Right hindlimb (tissue), 1 donor: ENCODE results near the gene NUP214.

Source experiments
- DNase-seq: peaks from one replicate; pipeline ENCODE4 v3.0.0-alpha.2; 2018

Gene NUP214

DNA sequence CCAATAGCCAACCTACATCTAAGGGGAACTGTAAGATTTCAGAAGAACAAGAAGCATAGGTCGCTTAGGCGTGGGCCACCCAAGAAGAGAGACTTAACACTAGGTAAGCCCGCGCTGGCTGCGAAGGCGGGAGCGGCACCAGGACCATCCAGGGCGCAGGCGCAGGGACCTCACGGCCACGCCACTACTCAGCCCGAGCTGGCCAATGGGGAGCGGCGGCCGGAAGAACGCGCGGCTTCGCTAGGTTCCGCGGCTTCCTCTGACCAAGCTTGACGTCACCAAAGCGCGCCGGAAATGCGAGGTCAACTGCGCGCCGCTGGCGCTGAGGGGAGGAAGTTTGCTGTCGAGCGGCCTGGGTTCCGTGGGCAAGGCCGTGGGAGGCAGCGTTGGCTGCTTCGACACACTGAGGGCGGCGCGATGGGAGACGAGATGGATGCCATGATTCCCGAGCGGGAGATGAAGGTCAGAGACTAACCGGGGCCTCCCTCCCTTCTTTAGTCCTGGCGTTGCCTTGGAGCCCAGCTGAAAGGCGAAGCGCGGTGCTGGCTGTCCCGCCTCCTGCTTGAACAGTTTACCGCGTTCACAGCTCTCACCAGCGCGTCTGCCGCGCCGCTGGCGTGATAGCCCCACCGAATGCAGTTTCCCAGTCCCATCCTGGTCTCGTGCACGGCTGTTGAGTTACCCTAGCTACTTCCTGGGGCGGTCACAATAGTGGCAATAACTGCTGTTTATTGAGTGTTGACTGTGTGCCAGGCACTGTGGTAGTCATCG, at the start of gene NUP214:
TSS of gene NUP214 (plus strand) at position 299 of the 771 bp plus-strand sequence. CDS start at position 418, 119 bp downstream.
- DNase-seq, result peak; percentile 99

DNA sequence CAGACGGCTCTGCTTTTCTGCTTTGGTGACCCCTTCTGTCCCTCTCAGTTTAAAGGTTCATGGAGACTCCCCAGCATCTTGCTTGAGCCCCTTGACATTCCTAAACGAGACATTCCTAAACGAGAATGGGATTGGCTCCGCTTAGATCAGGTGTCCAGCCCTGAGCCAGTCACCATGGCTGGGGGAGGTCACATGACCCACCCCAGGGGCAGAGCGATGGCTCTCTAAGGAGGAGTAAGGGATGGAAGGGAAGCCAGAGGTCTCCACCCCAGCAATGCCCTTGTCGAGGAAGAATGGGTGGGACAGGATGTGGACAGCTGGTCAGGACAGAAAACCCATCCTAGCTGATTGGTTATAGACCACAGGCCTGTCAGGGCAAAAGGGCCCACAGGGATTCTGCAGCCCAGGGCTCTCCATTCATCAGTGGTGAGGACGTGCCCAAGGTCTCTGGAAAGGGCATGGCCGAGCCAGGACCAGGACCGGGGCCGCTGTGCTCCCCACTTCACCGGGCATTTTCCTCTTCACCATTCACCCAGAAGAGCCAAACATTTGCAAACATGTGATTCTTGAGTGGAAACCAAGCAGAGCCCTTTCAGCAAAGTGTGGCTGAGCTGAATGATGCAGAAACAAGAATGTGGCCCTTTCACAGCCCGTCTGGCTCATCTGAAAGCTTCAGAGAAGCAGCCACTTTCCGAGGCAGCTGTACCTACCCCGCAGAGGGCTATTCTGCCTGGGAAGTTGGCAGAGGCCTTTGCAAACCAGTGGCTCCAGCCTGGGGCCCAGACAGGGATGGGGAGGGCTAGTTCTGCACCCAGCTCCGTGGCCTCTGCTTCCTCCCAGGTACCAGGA, 48.8 kb upstream of the NUP214 start:
- no peak for DNase-seq

DNA sequence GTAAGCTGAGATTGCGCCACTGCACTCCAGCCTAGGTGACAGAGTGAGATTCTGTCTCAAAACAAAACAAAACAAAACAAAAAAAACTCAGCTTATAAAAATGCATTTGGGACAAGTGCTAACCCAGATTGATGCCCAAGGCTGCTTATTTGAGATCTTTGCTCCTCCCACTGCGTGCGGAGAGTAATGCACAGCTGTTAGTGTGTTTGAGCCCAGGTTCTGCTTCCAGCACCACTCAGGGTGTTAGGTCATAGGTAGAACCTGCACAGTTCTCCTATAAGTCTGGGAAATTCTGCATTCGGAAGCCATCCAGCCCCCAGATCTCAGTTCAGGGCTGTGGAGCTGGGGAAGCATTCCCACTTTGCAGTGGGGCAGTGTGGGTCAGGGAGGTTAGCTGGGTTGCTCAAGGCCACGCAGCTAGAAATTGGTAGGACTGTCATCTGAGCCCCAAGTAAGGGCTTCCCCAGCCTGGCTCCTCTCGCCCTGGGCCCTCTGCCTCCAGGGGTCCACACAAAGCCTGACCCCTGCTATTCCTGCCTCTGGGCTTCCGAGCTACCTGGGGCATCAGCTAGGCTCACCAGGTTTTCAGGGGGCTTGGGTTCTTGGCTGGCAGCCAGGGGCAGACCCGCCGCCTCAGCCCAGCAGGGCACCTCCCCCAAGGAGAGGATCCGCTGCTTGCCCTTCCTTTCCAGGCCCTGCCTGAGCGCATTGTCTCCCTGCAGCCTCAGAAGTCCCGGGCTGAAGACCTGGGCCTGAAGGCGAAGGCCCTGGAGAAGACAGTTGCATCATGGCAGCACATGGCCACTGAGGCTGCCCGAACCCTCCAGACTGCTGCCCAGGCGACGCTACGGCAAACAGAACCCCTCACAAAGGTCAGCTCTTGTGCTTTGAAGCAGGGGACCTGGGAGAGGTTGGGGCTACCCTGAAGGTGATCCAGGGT, 46.7 kb upstream of the NUP214 start:
- DNase-seq, result no peak

DNA sequence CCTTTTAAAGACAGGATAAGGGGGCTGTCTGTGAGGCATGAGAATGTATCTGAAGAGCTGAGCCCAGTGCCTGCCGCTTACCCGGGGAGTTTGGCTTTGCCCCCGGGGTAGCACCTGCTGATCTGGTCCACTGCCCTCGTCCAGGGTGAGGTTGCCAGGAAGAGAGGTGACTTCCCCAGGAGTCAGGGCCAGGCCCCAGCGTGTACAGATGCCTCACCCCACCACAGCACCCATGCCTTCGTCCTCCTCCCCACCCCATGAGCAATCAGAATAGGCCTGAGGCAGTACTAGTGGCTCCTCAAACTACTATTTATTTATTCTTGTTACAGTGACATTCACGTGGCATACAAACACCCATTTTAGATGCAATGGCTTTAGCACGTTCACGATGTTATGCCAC, 44.8 kb upstream of the NUP214 start:
- no peak for DNase-seq

DNA sequence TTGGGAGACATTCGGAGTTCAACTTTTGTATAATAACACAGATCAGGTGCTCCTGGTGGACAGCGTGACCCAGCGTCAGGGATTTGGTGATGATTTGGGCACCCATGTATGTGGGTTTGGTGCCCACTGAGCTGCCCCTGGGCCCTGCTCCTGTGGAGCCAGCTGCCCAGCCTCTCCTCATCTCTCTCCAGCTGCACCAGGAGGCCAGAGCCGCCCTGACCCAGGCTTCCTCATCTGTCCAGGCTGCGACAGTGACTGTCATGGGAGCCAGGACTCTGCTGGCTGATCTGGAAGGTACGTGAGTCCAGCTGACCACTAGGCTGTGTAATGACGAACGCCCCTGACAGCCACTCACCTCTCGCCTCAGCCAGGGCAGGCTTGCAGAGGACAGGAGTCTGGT, 43.5 kb upstream of the NUP214 start:
- no peak for DNase-seq

DNA sequence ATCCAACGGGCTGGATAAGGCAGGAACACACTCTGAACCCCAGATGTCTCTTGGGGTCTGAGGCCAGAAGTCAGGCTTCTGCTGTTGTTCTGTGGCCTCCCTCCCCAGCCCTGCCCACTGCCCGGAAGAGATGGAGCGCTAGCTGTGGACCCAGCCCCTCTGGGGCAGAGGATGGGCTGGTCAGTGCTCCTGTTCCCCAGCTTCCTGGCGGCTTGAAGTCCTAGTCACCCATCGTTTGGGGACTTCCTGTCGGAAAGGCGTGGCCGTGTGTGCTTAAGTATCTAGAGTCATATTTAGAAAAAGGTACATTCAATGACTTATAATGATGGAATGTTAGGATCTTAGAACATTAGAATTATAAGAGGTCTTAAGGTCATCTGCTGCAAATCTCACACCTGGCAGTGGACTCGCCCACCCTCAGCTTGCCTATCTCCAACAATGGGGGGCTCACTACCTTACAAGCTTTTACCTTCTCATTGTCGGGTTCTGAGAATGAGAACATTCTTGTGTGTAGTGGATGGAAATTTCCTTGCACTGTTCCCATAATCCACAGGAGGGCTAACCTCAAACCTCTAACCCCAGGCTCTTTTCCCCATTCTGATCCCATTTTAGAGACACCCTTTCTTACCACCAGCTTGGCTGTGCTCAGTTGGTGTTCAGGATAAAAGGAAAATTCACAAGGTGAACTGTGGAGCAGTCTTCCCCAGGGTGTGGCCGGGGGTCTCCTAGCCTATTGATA, 42.4 kb upstream of the NUP214 start:
- DNase-seq, result no peak

DNA sequence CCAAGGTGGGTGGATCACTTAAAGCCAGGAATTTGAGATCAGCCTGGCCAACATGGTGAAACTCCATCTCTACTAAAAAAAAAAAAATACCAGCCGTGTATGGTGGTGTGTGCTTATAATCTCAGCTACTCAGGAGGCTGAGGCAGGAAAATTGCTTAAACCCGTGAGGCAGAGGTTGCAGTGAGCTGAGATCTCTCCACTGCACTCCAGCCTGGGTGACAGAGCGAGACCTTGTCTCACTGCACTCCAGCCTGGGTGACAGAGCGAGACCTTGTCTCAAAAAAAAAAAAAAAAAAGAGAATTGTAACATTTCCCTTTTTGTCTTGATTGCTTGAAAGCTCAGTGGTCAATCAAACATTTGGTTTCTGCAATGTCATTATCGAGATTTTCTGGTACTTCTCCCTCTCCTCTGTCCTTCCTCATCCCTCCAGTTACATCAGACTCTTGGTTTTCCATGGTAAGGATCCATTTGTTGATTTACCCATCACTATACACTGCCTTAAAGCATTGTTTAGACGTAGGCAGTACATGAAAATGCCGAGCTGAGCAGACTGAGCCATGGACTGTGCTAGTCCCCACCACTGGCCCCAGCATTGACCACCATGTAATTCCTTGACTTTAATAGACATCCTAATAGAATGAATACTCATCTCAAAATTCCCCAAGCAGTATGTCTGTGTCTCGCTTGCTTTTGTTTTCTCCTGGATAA, 40.6 kb upstream of the NUP214 start:
- DNase-seq, result no peak

DNA sequence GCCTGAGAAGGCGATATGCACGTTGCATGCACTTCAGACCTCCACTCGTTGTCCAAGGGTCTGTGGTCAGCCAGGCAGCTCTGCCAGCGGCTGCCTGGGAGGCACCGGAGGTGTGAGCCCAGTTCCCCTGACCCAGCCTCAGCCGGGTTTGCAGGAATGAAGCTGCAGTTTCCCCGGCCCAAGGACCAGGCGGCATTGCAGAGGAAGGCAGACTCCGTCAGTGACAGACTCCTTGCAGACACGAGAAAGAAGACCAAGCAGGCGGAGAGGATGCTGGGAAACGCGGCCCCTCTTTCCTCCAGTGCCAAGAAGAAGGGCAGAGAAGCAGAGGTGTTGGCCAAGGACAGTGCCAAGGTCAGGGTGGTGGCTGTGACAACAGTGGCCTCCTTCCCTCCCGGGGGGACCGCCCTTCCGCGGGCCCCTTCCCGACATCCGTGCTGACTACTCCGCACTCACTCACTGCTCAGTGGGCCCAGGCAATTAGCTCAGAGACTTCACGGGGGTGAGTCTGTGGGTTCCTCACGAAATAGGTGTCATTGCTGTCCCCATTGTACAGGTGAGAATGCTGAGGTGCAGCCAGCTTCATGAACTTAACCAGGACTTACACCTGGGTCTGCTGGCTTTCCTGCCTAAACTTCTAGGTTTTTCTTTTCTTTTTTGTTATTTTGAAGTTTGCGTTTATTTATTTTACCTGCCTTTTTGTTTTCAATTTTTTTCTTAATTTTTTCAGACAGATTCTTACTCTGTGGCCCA, 39.8 kb upstream of the NUP214 start:
- DNase-seq, result no peak

DNA sequence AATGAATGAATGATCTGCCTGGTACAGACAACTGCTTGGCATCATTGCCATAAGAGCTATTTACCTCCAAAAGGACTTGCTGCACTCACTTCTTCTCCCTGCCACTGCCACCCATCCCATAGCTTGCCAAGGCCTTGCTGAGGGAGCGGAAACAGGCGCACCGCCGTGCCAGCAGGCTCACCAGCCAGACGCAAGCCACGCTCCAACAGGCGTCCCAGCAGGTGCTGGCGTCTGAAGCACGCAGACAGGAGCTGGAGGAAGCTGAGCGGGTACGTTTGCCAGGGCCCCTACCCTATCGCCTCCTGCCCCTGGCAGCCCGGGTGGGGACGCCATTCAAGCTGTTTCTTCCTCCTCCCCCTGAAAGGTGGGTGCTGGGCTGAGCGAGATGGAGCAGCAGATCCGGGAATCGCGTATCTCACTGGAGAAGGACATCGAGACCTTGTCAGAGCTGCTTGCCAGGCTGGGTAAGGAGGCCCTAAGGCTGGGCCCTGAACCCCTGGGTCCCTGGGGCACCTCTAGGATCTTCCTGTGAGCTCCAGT, 38.0 kb upstream of the NUP214 start:
- DNase-seq, result no peak

DNA sequence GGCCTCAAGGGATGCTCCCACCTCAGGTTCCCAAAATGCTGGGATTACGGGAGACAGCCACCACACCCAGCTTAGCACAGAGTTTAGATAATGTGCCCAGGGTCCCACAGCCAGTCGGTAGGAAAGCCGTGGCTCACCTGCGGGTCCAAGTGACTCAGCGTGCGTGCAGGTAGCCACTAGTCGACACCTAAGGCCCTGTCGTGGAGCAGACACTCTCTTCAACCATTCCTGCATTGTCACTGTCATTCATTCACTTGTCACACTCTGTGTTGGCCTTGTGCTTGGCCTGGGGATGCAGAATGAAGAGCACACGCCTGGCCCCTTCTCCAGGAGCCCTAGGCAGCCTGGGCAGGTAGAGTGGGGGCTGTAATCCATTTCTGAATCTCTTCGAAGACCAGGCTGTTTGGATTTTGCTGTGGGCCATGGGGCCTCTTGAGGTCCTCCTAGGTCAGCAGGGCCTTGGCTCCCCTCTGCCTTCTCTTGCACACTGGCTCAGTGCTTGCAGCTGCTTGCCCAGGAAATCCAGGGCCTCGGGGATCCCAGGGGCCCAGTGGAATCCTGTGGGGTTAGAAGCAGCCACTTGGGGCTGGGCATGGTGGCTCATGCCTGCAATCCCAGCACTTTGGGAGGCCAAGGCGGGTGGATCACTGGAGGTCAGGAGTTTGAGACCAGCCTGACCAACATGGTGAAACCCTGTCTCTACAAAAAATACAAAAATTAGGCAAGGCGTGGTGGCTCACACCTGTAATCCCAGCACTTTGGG, 35.2 kb upstream of the NUP214 start:
- no peak for DNase-seq

DNA sequence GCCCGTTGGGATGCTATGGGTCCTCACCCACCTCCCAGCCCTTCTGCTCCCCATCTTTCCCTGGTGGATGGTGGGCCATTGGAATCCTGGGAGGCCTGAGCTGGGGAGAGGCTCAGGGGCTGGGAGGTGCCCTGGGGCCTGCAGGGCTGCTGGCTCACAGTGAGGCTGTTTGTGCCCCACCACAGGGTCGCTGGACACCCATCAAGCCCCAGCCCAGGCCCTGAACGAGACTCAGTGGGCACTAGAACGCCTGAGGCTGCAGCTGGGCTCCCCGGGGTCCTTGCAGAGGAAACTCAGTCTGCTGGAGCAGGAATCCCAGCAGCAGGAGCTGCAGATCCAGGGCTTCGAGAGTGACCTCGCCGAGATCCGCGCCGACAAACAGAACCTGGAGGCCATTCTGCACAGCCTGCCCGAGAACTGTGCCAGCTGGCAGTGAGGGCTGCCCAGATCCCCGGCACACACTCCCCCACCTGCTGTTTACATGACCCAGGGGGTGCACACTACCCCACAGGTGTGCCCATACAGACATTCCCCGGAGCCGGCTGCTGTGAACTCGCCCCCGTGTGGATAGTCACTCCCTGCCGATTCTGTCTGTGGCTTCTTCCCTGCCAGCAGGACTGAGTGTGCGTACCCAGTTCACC, 33.9 kb upstream of the NUP214 start:
- DNase-seq, result peak; percentile 35

DNA sequence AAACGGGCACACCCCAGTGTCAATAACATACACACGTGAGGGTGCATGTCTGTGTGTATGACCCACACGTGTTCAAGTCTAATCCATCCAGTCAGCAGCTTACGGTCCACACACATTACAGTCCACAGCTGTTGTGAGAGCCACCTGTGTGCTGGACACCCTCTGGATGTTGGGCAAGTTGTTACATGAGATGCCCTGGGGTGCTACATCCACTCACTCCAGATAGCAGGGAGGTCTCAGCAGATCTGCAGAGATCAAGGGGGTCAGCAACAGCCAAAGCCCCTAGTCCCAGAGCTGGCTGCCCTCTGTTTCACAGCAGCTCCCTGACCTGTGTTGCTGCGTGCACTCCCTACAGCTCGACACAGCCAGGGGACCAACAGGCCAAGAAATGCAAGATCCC, 33.4 kb upstream of the NUP214 start:
- no peak for DNase-seq

DNA sequence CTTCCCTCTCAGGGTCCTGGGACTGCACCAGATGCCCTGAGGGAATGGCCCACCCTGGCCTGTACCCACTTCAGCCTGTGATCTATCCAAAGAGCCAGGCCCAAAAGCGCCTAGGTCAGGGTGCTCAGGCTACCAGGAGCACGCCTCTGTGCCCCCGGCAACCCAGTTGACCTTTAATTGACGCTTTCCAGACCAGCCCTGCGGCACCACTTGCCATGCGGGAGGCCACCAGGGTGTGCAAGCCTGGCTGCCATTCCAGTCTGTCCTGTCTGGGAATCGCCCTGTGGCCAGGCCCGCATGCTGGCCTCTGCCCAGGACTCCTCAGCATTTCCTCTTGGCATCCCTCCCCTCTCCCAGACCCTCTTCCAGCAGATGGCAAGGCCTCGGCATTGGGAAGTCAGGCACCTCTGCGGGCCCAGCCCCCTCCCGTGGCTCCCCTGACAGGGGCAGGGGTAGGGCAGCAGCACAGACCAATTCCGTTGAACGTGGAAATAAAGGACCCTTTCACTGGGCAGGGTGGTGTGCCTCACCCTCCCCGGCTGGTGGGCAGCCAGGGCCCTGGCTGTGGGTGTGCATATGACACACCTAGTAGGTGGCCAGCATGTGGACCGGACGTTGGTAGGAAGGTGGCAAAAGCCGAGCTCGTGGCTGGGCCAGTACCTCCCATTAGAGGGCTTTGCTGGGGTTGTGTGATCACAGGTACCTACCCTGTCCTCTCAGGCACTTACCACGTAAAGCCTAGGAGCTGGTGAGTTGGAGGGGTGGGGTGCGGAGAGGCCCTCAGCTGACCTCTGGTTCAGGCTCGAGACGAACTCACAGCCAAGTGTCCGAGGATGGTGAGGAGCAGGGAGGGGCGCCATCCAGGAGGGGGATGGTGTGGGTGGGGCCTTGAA, 32.6 kb upstream of the NUP214 start:
- no peak for DNase-seq

DNA sequence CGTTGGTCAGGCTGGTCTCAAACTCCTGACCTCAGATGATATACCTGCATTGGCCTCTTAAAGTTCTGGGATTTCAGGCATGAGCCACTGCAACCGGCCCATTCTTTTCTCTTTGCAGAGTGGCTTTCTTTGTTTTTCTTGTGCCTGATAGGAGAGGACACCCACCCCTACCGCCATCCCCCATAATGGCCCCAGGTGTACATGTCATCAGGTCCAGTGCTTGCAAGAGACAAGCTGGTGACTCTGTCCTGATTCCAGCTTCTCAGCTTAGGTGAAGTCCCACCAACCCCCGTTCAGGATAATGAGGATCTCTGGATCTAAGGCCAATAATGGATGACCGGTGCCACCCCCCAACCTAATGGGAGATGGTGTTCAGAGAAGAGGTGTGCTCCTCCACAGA, 31.4 kb upstream of the NUP214 start:
- DNase-seq, result no peak

DNA sequence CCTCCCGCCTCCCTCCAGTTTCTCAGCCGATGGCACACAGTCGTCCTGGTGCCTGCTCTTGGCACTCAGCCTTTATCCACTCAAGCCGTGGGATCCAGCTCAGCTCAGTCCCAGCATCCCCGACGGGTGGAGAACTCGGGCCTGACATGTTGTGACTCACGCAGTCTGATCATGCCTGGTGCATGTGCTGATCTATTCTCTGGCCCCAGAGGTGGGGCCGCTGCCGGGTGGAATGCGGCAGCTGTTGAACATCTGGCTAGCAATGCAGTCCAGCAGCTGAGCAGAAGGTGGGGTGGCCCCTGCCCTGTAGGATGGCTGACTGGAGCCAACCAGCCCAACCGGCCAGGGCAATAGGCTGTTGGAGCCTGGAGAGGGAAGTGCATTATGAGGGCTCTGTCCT, 30.8 kb upstream of the NUP214 start:
- peak; percentile 69 for DNase-seq

DNA sequence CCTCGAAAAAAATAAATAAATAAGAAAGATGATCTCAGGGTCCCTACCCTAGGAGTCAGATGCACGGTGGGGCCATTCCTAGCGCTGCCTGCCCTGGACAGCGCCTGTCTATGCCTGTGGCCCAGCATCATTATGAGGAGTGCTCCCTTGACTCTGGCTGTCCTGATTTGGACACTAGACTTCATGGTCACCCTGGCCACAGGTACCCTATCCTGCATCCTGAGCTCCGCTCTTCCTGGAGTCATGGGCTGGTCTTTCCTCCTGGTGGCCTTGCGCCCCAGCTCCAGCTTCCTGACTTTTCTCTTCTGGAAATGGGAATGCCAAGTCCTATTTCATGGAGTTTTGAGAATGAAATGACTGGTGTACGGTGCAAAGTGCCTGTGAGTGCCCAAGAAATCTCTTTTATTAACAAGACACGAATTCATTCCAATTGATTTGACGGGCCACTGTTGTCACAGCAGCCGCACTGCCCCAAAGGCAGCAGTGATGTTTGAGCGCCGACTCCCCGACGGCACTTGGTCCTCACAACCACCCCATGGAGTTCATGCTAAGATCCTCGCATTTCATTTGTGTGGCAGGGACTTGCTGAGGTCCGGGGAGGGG, 29.6 kb upstream of the NUP214 start:
- no peak for DNase-seq

DNA sequence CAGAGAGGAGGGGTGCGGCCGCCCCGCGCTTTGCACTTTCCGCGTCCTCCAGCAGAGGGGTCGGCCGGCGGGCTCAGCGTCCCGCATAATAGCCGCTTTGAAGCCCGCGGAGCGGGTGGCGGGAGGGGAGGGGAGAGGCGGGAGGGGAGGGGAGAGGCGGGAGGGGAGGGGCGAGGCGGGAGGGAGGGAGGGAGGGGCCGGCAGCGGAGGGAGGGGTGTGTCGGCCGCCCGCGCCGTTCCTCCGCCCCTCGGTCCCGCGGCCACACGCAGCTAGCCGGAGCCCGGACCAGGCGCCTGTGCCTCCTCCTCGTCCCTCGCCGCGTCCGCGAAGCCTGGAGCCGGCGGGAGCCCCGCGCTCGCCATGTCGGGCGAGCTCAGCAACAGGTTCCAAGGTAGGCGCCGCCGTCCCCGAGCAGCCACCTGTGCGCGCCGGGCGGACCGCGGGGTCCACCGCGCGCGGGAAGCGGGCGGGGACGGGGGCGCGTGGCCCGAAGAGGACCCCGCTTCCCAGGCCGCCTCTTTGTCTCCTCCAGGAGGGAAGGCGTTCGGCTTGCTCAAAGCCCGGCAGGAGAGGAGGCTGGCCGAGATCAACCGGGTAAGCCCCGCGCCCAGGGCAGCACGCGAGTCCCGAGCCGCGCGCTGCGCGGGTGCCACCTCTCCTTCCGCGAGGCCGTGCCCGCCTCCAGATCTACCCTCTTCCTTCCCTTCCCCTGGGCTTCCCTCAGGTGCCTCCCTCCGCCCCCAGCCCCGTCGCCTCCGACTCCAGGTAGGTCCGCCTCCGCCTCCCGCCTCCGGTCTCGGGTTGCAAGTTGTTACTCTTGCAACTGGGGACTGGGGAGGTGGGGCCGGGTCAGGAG, 28.9 kb upstream of the NUP214 start, which contains the start of gene AIF1L:
TSS of gene AIF1L (plus strand) at position 263 of the 857 bp plus-strand sequence. CDS start at position 362, 99 bp downstream.
- peak; percentile 67 for DNase-seq
